GM12878 (cell line): ENCODE data around the gene PRKG1. TPM values are rescaled to one million over a fixed set of nuclear protein-coding genes. Genes with fewer than 3 reads are reported as not detected.
A peak's percentile ranks its signal among the peaks of the same experiment; 100 is the strongest.

Source experiments
- CBX5 ChIP-seq: sonication (generic); IDR thresholded peaks from 2 replicates; pipeline ENCODE4 v1.6.1; 2016; ENCODE audit warnings: low read depth, moderate library complexity, mild to moderate bottlenecking, inconsistent platforms
- CHD2 ChIP-seq: IDR thresholded peaks from 2 replicates; pipeline ENCODE4 v1.6.1; 2011; ENCODE audit warnings: low read depth, low read length, improper control_type of control experiment, borderline replicate concordance
- EGR1 ChIP-seq, 2 experiments: IDR thresholded peaks; 1 replicate in 1 of 2; 2 replicates in 1 of 2; pipeline ENCODE4 v1.6.1; 2011 to 2012; ENCODE audit warnings: low read depth in 2 of 2, low read length in 2 of 2, borderline replicate concordance in 1 of 2, mild to moderate bottlenecking in 1 of 2, moderate library complexity in 1 of 2
- FOS ChIP-seq: IDR thresholded peaks from 3 replicates; pipeline ENCODE4 v1.6.1; 2011; ENCODE audit warnings: borderline replicate concordance; ENCODE audit not compliant: insufficient read length; ENCODE audit errors: extremely low read depth
- FOXM1 ChIP-seq: IDR thresholded peaks from 2 replicates; pipeline ENCODE4 v1.6.1; 2012; ENCODE audit warnings: low read depth, mild to moderate bottlenecking, inconsistent platforms, low read length, moderate library complexity
- JUND ChIP-seq: IDR thresholded peaks from 2 replicates; pipeline ENCODE4 v1.6.1; 2012; ENCODE audit warnings: low read depth, mild to moderate bottlenecking, low read length, improper control_type of control experiment, moderate library complexity
- MXI1 ChIP-seq: fragments of 150-350 bp; IDR thresholded peaks from 2 replicates; pipeline ENCODE4 v1.6.1; 2011; ENCODE audit warnings: low read depth, mild to moderate bottlenecking, inconsistent platforms, low read length, improper control_type of control experiment
- STAT3 ChIP-seq: IDR thresholded peaks from 2 replicates; pipeline ENCODE4 v1.6.1; 2011; ENCODE audit warnings: low read depth, low read length, improper control_type of control experiment
- polyA plus RNA-seq, 11 experiments: library from polyadenylated mRNA; depleted of rRNA in 4 of 11; unstranded in 6 of 11; stranded (reverse) in 5 of 11; fragments of >200 nt; fragmentation: Nextera tagmentation in 4 of 11; fragmentation: Illumina TruSeq in 1 of 11; extraction: Ambion mirVana in 4 of 11; extraction: Trizol in 1 of 11; gene quantifications; 1 replicate in 1 of 11; 2 replicates in 10 of 11; pipeline versions ENCODE4 v1.2.1 to v1.2.3, GENCODE V29; 2011 to 2016; ENCODE audit warnings: inconsistent platforms in 2 of 11, missing spikeins in 2 of 11, low read depth in 1 of 11
- total RNA-seq, 4 experiments: library from RNA; depleted of rRNA in 3 of 4; stranded (reverse); fragments of >200 nt in 3 of 4; fragmentation: Illumina TruSeq in 1 of 4; extraction: Trizol in 1 of 4; gene quantifications; 2 replicates each; pipeline versions ENCODE4 v1.2.1 to v1.2.3, GENCODE V29; 2013 to 2021
- TF ChIP-seq, protein P1 (sequence below): fragments of 450-650 bp; IDR thresholded peaks from 2 replicates; pipeline ENCODE4 v1.6.1; 2018; ENCODE audit warnings: borderline replicate concordance, mild to moderate bottlenecking; ENCODE audit not compliant: partially characterized antibody
- TF ChIP-seq, protein P2 (sequence below): IDR thresholded peaks from 2 replicates; pipeline ENCODE4 v1.6.1; 2011; ENCODE audit warnings: low read depth, mild to moderate bottlenecking, low read length, moderate library complexity, borderline replicate concordance; ENCODE audit errors: extremely low read depth
- TF ChIP-seq, protein P3 (sequence below): IDR thresholded peaks from 2 replicates; pipeline ENCODE4 v1.6.1; 2012; ENCODE audit warnings: low read depth, low read length, improper control_type of control experiment
- TF ChIP-seq, protein P4 (sequence below): fragments of 450-650 bp; formaldehyde crosslinking; IDR thresholded peaks from 2 replicates; pipeline ENCODE4 v1.4.0; 2022; ENCODE audit warnings: mild to moderate bottlenecking, moderate library complexity
- TF ChIP-seq, protein P5 (sequence below): IDR thresholded peaks from 2 replicates; pipeline ENCODE4 v1.6.1; 2011; ENCODE audit warnings: borderline replicate concordance, low read depth, mild to moderate bottlenecking, moderate library complexity, mixed read lengths, low read length; ENCODE audit not compliant: insufficient read depth; ENCODE audit errors: extremely low read length
- TF ChIP-seq, protein P6 (sequence below): IDR thresholded peaks from 2 replicates; pipeline ENCODE4 v1.6.1; 2012; ENCODE audit warnings: improper control_type of control experiment, low read depth, low read length; ENCODE audit not compliant: insufficient replicate concordance

The PRKG1 gene
- total and polyA plus RNA-seq, 10 of the 15 experiments (the other 5 are each of a cell fraction or from before 2014, with no cell fraction given) = 0.04 to 0.05 TPM; not detected in 8

DNA sequence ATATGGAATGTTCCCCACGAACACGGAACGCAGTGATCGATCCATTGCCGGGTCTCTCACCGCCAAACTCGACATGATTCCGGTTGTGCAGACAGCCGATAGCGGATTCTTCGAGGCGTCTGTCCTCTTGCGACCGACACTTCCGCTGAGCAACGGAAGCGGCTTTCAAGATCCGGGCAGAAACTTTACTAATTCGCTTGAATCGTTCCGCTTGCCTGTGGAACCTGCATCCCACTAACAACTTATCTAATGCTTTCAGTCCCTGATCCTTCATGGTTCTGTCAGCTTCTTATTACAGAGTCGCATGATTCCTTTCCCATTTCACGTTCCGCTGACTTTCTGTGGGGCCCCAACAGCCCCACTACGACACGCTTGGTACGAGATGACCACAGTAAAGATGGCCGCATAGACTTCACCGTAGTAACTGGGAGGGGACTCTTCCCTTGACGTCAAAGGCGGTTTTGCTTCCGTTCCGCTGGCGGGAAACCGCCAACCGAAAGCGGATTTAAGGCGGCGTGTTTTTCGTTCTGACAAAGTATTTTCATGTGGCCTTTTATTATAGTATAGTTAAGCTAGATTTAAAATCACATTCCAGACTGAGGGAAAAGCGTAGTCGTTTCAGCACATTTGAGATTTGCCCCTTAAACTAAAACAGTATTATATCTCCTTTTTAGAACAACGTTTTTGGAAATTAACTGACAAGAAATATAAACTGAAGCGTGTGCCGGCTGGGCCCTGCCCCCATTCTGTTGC, 625.4 kb downstream of the PRKG1 start, which contains the start of gene CSTF2T (continued):
- TF ChIP-seq, protein P1, sequence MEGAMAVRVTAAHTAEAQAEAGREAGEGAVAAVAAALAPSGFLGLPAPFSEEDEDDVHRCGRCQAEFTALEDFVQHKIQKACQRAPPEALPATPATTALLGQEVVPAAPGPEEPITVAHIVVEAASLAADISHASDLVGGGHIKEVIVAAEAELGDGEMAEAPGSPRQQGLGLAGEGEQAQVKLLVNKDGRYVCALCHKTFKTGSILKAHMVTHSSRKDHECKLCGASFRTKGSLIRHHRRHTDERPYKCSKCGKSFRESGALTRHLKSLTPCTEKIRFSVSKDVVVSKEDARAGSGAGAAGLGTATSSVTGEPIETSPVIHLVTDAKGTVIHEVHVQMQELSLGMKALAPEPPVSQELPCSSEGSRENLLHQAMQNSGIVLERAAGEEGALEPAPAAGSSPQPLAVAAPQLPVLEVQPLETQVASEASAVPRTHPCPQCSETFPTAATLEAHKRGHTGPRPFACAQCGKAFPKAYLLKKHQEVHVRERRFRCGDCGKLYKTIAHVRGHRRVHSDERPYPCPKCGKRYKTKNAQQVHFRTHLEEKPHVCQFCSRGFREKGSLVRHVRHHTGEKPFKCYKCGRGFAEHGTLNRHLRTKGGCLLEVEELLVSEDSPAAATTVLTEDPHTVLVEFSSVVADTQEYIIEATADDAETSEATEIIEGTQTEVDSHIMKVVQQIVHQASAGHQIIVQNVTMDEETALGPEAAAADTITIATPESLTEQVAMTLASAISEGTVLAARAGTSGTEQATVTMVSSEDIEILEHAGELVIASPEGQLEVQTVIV = peak; percentile 52
- TF ChIP-seq, protein P2, sequence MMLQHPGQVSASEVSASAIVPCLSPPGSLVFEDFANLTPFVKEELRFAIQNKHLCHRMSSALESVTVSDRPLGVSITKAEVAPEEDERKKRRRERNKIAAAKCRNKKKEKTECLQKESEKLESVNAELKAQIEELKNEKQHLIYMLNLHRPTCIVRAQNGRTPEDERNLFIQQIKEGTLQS = no peak
- TF ChIP-seq STAT3 = peak; percentile 93; the same call in 1 of the 2 replicates
- TF ChIP-seq, protein P3, sequence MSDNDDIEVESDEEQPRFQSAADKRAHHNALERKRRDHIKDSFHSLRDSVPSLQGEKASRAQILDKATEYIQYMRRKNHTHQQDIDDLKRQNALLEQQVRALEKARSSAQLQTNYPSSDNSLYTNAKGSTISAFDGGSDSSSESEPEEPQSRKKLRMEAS = peak; percentile 47; the same call in 1 of the 2 replicates
- TF ChIP-seq, protein P4, sequence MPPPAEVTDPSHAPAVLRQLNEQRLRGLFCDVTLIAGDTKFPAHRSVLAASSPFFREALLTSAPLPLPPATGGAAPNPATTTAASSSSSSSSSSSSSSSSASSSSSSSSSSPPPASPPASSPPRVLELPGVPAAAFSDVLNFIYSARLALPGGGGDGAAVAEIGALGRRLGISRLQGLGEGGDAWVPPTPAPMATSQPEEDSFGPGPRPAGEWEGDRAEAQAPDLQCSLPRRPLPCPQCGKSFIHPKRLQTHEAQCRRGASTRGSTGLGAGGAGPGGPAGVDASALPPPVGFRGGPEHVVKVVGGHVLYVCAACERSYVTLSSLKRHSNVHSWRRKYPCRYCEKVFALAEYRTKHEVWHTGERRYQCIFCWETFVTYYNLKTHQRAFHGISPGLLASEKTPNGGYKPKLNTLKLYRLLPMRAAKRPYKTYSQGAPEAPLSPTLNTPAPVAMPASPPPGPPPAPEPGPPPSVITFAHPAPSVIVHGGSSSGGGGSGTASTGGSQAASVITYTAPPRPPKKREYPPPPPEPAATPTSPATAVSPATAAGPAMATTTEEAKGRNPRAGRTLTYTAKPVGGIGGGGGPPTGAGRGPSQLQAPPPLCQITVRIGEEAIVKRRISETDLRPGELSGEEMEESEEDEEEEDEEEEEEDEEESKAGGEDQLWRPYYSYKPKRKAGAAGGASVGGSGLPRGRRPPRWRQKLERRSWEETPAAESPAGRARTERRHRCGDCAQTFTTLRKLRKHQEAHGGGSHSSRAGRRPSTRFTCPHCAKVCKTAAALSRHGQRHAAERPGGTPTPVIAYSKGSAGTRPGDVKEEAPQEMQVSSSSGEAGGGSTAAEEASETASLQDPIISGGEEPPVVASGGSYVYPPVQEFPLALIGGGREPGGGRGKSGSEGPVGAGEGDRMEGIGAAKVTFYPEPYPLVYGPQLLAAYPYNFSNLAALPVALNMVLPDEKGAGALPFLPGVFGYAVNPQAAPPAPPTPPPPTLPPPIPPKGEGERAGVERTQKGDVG (CRISPR knock-in tag) = no peak
- peak; percentile 85; the same call in 1 of the 2 replicates for TF ChIP-seq MXI1
- TF ChIP-seq JUND = no peak
- TF ChIP-seq CHD2 = no peak; the same call in 1 of the 2 replicates
- TF ChIP-seq EGR1 (IDR thresholded peaks at IDR 0.05; ENCODE audit: borderline replicate concordance in 1 of 2, low read depth in 2 of 2, low read length in 2 of 2) = peak; percentile 75 to 86
- peak; percentile 82 for TF ChIP-seq CBX5
- TF ChIP-seq, protein P5, sequence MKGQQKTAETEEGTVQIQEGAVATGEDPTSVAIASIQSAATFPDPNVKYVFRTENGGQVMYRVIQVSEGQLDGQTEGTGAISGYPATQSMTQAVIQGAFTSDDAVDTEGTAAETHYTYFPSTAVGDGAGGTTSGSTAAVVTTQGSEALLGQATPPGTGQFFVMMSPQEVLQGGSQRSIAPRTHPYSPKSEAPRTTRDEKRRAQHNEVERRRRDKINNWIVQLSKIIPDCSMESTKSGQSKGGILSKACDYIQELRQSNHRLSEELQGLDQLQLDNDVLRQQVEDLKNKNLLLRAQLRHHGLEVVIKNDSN = no peak
- peak; percentile 53; the same call in 1 of the 2 replicates for TF ChIP-seq FOXM1
- TF ChIP-seq, protein P6, sequence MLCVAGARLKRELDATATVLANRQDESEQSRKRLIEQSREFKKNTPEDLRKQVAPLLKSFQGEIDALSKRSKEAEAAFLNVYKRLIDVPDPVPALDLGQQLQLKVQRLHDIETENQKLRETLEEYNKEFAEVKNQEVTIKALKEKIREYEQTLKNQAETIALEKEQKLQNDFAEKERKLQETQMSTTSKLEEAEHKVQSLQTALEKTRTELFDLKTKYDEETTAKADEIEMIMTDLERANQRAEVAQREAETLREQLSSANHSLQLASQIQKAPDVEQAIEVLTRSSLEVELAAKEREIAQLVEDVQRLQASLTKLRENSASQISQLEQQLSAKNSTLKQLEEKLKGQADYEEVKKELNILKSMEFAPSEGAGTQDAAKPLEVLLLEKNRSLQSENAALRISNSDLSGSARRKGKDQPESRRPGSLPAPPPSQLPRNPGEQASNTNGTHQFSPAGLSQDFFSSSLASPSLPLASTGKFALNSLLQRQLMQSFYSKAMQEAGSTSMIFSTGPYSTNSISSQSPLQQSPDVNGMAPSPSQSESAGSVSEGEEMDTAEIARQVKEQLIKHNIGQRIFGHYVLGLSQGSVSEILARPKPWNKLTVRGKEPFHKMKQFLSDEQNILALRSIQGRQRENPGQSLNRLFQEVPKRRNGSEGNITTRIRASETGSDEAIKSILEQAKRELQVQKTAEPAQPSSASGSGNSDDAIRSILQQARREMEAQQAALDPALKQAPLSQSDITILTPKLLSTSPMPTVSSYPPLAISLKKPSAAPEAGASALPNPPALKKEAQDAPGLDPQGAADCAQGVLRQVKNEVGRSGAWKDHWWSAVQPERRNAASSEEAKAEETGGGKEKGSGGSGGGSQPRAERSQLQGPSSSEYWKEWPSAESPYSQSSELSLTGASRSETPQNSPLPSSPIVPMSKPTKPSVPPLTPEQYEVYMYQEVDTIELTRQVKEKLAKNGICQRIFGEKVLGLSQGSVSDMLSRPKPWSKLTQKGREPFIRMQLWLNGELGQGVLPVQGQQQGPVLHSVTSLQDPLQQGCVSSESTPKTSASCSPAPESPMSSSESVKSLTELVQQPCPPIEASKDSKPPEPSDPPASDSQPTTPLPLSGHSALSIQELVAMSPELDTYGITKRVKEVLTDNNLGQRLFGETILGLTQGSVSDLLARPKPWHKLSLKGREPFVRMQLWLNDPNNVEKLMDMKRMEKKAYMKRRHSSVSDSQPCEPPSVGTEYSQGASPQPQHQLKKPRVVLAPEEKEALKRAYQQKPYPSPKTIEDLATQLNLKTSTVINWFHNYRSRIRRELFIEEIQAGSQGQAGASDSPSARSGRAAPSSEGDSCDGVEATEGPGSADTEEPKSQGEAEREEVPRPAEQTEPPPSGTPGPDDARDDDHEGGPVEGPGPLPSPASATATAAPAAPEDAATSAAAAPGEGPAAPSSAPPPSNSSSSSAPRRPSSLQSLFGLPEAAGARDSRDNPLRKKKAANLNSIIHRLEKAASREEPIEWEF = no peak
- no peak for TF ChIP-seq FOS
